ENCODE data around the gene LRMDA.

LRMDA gene

DNA sequence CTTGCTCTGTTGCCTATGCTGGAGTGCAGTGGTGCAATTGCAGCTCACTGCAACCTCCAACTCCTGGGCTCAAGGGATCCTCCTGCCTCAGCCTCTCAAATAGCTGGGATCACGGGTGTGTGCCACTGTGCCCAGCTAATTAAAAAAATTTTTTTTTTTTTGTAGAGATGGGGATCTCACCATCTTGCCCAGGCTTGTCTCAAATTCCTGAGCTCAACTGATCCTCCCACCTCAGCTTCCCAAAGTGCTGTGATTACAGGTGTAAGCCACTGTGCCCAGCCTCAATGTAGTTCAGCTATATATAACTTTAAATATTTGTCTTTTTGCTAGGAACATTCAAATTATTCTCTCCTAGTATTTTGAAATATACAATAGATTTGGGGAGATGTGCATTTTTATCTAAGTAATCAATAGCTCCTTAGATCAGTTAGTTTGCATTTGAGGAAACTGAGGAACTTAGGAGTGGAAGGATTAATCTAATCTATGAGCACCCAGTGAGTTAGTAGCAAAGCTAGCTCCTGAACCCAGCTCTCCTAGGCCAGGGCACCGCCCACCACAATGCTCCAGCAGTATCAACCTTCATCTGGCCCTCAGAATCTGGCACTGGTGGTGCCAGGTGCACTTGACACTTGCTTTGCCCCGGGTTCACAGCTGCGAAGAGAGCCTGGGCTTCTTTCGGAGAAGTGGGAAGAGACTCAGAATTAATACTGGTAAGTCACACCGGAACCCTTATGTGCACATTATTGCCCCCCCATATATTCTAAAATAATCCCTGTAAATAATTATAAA is 5.9 kb upstream of the LRMDA start:
- no peak for DNase-seq

DNA sequence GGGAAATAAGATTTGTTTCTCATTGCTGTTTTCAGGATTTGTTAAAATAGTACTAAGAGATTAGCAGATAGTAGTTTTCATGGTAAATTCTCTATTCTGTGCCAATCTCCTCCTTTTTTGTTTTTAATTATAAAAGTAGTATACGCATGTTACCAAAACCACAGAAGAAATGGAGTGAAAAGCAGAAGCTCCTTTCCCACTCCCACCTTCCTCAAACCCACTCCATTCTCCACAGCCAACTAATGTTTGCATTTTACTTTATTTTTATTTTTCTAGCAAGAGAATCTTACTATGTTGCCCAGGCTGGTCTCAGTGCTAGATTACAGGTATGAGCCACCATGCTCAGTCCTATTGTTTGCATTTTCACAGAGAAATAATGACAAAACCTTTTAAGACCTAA is 4.5 kb upstream of the LRMDA start:
- DNase-seq = no peak

DNA sequence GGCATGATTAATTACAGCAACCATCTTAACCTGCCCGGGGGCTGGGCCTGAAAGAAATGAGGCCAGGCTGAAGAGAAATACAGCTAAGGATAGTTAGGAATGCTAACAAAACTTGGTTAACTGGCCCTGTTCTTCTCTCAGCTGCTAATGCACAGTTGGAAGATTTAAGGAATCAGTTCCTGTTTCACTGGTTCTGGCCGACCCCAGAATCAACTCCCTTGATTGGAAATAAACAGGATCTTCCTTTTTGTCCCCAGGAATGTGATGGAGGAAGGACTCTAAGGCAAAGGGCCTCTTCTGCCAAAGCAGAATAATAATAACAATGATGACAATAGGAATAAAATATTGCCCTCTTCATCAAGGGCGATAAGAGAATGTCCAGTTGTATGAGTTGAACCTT is 3.5 kb upstream of the LRMDA start:
- DNase-seq = no peak

DNA sequence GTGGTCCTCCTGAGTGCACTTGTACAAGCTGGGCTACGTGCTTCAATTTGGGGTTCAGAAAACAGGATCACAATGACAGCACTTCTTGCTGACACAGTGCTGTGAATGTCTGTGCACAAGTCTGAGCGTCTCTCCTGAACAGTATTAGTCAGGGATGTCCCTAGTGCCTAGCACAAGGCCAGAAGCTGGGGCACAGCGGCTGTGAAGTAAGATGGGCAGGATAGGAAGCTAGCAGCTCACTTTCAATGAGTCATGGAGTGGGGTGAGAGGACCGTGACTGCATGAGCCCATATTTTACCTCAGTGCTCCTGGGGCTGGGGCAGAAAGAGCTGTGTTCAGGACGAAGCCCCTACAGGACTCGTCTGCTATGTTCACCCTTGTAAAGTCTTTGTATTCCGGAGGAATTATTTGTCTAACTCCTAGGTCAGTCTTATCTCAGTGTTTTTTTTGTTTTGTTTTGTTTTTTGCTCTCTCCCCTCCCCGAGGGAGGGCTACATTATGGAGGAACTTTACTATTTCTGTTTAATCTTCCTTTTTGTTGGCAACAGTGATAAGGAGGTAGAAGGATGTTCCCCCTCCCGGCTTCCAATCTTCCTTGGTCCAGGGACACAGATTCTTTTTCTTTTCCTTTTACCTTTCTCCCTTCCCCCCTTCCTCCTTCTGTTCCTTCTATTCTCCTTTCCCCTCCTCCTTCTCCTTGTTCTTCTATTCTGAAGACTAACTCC is 2.8 kb upstream of the LRMDA start:
- DNase-seq = no peak

DNA sequence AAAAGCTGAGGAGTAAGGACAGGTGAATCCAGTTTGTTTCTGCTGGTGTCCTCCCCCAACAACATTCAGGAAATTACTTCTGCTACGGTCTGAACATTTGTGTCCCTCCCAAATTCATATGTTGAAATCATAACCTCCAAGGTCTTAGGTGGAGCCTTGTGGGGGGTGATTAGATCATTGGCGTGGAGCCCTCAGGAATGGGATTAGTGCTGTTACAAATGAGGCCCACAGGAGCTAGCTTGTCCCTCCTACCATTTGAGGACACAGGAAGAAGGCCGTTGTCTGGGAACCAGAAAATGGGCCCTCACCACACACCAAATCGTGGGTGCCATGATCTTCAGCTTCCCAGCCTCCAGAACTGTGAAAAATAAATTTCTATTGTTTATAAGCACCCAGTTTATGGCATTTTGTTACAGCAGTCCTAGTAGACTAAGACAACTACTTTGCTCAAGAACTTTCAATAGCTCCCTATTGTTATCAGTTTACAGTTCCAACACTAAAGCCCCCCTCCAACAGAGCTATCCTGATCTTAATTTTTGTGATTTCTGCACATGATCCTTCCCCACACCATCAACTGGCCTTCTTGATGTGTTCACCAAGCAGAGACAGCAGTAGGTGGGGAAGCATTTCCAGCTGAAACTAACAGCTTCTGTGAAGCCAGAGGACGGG is 2.1 kb upstream of the LRMDA start:
- no peak for DNase-seq

DNA sequence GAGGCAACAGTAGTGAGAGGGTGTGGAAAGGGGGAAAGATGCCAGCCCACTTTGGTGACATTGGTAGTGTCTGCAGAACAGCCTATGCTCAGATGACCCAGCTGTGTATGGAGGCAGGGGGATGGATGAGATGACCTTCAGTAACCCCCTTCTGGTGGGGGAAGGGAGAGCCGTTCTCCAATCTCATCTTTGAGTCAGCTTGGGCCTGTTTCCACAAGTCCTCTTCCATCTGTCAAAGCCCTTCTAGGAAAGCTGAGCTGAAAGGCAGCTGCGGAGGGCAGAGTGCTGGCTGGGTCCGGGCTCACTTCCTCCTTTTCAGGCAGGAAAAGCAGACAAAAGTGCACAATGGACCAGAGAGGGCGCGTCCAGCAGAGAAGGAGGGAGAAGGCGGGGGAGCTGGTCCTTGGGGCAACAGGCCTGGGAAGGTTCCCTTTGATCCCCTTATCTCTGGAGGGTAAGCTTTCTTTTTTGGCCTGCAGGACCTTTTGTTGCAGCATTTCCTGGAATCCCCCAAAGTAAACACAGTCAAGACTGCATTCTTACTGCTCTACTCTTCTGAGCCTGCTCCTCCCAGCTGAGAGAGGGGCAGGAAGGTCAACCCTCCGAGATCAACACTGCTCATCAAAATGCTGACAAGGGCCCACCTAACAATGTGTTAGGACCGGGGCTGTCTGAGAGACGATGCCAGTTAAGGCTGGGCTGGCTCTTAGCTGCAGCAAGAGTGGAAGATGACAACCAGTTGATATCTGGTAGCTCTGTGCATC is 1.2 kb upstream of the LRMDA start:
- DNase-seq = no peak

DNA sequence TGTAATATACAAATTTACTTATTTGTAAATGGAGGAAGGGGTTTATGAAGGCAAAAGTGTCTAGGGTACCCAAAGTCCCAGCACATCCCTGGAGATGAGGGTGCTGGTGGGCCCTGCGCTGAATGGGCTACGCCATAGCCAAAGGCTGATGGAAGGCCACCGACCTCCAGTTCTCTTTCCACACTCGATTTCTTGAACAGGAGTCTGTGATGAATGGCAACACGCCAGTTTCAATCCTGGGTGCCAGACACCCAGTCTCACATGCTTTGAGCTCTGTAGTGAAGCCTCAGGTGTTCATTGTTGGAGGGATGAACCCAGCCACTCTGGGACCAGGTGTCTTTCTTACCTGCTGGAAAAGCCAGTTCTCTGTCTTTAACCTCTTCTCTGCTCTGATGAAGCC is 752 bp downstream of the LRMDA start:
- no peak for DNase-seq

DNA sequence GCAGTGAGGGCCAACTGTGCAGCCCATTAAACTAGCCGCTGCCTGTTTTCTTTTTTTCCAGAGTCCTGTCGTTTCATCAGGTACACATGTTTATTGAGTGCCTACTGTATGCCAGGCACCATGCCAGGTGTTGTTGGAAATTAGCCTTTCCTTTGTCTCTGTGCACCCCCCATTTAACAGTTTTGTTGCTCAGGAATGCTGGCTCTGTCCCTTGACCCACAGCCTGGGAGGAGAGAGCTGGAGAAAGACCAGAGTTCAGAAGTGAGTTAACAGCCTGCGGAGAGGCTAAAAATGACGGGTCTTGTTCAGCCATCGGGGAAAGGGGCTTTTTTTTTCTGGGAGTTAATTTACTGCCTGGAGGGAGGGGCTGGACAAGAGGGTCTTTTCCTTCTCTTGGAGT is 1.3 kb downstream of the LRMDA start:
- no peak for DNase-seq

DNA sequence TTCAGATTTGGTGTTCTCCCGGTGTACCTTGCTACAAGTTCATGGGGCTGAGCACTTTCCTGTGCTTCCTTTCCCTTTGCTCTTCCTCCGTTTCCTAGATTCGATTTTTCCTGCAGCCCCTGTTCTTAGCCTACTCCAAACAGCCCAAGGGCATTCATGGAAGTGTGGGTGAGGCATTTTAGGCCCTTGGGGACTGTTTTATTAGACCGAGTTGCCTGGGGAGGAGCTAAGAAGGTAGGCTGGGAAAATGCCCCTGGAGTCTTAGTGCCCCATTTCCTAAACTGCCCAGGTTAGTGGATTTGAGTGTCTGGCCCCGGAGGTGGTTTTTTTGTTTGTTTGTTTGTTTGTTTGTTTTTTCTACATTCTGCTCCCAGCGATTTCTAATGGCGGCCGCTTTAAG is 1.8 kb downstream of the LRMDA start:
- DNase-seq = no peak

DNA sequence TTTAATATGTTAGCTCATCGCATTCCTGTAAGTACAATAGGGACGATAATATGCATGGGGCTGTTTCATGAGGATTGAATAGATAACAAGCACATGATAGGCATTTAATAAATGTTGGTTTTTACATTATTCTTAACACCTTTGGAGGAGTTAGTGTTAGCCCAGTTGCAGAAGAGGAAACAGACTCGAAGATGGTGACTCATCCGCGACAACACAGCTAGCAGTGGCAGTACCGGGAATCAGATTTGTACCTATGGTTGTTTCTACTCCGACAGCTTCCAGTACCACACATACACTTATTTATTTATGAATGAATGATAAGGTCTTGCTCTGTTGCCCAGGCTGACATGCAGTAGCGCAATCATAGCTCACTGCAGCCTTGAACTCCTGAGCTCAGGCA is 2.9 kb downstream of the LRMDA start:
- no peak for DNase-seq

DNA sequence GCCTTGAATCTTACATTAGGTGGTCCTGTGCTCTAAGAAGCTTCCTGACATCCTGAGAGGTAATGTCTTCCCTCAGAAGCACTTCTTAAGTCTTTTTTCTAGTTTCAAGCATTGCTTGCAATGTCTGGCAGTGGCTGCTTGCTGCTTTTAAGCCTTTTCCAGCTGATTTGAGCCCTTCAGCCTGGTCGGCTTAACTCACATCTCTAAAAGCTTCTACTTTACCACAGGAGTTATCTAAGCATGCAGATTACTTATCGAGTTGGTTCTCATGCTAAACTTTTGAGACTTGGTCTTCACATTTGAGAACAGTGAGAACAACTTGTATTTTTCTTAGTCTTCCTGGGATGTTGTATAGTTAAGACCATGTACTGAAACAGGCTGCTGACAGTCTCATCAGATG is 3.9 kb downstream of the LRMDA start:
- no peak for DNase-seq

DNA sequence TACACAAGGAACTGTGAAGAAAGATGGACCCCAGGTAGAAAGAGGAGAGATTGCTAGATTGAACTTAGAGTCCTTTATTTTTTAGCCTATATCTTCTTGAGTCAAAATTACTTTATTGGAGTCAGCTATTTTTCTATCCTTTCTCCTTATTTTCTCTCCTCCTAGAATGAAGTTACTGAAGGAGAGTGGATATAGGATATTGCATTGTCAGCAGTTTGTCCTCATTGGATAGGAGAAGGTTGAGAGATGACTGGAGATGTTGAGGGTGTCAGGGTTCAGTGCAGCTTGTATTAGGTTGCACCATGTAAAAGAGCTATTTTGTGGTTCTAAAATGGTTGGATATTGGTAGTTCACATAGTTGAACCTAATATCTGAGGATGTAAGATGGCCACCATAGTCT is 5.5 kb downstream of the LRMDA start:
- DNase-seq = no peak

DNA sequence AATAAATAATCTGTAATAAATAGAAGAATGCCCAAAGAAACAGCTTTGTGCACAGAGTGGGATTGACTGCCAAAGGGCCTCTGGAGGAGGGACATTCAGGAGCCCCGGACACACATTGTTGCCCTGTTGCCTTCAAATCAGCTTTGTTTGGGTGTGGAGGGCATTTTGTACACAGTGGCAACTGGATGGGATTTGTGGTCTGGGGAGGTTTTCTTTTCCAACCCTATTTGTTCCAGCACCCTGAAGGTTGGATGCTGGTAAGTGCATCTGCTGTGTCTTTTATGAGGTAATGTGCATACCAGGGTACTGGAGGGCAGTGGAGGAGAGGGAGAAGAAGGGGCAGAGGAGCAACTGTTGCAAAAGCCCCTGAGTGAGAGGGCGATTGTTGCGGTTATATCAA is 6.3 kb downstream of the LRMDA start:
- DNase-seq = no peak

DNA sequence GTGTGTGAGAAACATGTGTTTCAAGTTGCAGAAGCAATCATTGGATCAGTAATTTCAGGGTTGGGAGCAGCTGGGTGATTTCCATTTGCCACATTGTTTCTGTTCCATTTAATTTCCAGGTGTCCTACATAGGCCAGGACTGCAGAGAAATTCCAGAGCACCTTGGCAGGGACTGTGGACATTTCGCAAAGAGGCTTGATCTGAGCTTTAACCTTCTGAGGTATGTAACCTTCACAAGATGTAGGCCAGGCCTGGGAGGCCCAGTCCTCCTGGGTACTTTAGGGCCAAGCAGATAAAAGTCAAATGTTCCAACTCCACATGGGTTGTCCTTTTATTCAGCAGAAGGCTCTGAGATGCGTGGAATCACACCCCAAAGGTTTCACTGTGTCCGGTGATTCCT is 6.9 kb downstream of the LRMDA start:
- no peak for DNase-seq

DNA sequence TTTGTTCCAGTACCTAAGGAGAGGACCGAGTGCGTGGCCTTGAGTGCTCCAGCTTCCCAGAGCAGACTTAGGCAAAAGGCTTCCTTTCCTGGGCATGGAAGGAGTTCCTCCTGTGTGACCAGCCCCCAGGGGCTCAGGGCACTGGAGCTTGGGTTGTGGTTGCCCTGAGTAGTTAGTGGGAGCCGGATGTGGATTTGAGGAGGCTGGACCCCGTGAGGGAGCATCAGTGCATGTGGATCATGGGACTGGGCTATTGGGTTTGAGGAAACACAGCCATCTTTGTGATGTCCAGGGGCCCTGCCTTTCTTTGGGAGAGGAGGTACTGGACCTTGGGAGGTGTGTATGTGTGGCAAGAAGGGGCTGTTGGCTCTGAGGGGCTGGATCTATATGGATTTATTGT is 8.4 kb downstream of the LRMDA start:
- DNase-seq = no peak

DNA sequence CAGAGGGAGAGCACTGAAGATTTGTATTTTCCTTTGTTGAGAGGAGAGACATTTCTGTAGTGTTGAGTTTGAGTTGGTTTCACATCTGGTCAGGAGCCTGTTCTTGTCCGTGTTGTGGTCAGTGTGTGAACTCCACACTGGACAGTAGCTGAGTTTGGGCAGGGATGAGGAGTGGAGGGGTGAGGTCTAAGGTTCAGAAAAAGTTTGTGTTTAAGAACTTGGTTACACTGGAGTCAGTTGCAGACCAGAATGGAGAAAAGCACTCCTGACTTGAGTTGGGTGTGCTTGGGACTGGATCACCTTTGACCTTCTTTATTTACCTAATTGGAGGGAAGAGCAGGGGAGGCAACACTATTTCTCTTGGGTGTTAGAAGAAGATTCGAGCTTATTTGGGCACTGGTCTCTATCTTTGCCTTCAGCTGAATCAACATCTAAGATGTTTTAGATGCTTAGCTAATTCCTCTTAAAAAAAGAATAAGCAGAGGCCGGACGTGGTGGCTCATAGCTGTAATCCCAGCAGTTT is 8.9 kb downstream of the LRMDA start:
- DNase-seq = no peak

DNA sequence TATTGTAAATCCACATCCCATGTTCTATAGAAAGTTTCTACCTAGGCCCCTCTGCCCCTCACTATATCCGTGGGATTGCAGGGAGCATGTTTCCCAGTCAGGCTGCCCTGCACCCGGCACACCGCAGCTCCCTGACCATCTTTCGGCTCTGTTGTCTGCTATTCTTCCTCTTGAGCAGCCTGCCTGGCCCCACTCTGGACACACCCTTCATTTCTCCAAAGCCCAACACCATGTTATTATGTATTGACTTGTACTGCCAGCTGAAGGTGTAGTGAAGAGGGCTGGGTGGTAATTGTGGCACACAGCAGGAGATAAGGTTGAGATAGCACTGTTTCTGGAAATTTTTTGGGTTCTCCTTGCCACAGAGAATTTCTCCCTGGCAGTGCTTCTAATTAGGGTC is 9.8 kb downstream of the LRMDA start:
- no peak for DNase-seq

DNA sequence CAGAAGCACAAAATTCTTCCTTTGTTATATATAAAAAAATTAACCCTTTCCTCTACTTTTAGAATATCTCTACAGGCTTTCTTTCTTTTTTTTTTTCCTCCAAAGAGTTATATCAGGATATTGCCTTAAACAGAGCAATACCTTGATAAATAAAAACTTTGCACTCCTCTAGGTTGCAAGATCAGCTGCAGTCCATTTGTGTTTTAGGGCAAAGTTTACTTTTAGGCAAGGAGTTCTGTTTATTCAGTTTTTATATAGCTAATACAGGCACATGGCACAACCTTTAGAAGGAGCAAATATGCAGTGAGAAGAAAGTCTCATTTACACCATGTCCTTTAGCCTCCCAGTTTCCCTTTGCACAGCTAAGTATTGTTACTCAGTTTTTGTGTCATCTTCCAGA is 10.3 kb downstream of the LRMDA start:
- DNase-seq = no peak

DNA sequence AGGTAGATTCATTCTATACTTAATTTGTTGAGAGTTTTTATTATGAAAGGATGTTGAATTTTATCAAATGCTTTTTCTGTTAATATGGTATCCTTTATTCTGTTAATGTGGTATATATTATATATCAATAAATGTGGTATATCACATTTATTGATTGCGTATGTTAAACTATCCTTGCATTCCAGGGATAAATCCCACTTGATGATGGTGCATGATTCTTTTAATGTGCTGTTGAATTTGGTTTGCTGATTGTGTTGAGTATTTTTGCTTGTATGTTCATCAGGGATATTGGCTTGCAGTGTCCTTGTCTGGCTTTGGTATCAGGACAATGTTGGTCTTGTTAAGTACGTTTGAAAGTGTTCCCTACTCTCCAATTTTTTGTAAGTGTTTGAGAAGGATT is 11.9 kb downstream of the LRMDA start:
- DNase-seq = no peak

DNA sequence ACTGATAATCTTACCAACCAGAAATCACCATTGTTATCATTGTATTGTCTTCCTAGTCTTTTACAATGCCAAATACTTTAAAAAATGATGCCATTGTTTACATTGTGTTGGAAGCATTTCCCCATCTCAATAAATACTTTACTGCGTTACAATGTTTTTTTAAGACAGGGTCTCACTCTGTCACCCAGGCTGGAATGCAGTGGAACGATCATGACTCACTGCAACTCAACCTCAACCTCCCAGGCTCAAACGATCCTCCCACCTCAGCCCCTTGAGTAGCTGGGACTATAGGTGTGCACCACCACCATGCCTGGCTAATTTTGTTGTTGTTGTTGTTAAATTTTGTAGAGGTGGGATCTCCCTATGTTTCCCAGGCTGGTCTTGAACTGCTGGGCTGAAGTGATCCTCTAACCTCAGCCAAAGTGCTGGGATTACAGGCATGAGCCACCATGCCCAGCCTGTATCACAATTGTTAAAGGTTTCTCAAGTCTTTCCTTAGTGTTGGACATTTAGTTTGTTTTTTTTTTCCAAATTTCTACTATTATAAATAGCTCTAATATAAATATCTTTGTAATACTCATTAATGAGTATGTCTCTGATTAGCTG is 13.5 kb downstream of the LRMDA start:
- no peak for DNase-seq

DNA sequence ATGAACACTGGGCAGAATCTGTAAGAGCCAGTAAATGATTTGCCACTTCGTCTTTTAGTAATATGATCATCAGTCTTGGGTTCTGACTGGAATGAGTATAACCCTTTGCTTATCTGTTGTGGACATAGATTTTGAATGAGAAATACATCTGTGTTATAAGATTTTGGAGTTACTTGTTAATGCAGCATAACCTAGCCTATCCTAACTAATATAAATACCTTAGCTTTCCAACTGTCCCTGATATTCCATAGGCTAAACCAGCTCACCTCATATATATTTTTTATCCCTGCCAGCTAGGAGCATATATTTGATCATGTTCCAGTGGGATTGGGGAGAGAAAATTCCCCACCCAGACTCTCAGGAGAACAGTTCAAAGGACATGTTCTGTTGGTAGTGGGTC is 15.1 kb downstream of the LRMDA start:
- no peak for DNase-seq

DNA sequence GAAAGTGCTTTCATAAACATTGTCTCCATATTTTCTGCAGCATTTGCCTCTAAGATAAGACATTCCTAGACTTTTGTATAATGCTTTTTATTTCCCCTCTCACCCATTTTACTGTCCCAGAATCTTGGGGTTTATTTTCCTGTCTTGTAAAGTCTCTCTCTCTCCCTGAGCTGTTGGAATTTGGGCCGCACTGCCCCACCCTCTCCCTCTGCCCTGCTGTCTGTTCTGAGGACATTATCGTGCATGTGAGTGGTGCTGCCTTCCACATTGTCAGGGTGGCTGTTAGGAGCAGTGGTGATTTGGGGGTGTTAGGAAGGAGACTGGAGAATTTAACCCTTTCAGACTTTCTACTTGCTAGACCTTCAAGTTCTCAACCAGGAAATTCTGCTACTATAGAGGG is 16.7 kb downstream of the LRMDA start:
- DNase-seq = no peak
